Occipital lobe (tissue), 2 donors: ENCODE measurements around the gene MEAF6. TPM values are rescaled to one million over a fixed set of nuclear protein-coding genes. Genes with fewer than 3 reads are reported as not detected.
A peak's percentile ranks its signal among the peaks of the same experiment; 100 is the strongest.
"Not testable (repeated sequence)": the region's sequence is repeated elsewhere in the genome, so short reads cannot be mapped to it uniquely, and the experiment has no call there.

Source experiments
- DNase-seq: peaks from one replicate; lab custom pipeline; 2025; lab: John Stamatoyannopoulos, UW
- total RNA-seq: library from RNA; depleted of rRNA; stranded (reverse); fragments of >200 nt; gene quantifications from one replicate; pipeline ENCODE4 v1.2.3, GENCODE V29; 2014

The MEAF6 gene
- 106 TPM for total RNA-seq

DNA sequence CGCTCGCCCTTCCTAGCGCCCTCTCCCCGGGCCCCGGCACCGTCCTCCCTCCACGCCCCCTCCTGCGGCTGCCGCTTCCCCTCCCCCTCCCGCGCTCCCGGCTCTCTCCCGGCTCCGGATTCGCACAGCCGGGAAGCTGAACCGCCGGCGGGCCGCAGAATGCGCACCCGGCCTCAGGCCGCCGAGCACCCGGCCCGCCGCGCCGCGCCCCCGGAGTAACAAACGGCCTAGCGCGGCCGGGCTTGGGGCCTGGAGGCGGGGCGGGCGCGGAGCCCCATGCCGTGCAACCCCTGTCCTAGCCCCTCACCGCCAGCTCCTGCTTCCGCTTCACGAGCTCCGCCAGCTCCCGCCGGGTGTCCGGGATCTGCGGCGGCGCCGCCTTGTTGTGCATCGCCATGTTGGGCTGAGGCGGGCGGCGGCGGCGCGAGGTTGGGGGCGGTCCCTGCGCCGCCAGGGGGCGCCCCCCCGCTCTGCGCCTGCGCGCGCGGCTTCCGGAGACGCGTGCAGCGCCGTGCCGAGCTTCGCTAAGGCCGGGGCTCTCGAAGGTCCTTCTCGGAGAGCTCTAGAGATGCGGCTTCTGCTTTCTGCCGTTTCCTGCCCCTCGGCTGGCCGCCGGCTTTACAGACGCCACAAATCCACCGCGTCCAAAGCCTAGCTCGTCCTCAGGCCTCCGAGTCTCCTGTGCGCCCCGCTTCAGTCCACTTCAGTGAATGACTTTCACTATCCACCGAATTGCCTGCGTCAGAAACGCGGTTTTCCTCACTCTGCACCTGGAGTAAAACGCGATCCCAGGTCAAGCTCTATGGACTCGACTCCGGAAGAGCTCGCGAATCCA is at the start of gene MEAF6:
TSS of gene MEAF6 (minus strand) at position 417 of the 835 bp plus-strand sequence. CDS start at position 397, 20 bp downstream.
- peak; percentile 75 for DNase-seq

- DNase-seq = no peak
Measured at GRCh38 chr1:37562984-37563383, 48.4 kb upstream of the MEAF6 start.

DNA sequence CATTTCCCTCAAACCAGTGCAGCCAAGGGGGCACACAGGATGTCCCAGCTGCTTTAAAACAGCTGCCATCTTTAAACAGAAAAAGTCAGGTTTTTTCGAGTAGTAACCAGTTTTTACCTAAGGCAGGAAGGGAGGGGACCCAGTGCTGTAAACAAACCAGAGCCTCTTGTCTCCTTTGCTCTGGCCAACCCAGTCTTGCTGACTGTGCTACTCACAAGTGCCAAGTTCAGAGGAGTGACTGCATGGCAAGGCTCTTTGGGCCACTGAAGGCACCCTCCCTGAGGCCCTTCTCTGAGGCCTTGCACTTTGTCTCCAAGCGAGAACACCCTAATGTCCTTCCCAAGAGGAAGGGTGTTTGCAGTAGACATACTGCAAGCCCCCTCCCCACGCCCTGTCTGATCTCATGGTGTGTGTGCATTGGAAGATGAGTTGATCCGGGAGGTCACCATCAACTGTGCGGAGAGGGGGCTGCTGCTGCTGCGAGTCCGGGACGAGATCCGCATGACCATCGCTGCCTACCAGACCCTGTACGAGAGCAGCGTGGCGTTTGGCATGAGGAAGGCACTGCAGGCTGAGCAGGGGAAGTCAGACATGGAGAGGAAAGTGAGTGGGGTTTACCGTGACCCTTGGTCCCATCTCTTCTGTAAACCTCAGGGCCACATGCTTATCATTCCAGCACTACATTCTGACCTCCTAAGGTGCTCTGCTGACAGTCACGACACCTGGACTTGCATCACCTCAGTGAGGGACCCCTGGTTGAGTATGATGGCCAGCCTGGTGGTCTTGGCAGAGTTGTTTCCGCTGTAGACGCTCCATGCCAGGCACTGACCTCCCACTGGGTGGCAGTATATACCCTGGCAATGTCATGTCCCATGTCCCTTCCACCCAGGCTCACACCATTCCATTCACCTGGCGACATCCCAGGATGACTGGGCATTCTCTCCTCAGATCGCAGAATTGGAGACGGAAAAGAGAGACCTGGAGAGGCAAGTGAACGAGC is 46.9 kb upstream of the MEAF6 start:
- DNase-seq = no peak

GRCh38 chr1:37560401-37561132 is 46.0 kb upstream of the MEAF6 start:
- no peak for DNase-seq

- not testable (repeated sequence) for DNase-seq
Measured at GRCh38 chr1:37559957-37560379, 45.4 kb upstream of the MEAF6 start.

DNA sequence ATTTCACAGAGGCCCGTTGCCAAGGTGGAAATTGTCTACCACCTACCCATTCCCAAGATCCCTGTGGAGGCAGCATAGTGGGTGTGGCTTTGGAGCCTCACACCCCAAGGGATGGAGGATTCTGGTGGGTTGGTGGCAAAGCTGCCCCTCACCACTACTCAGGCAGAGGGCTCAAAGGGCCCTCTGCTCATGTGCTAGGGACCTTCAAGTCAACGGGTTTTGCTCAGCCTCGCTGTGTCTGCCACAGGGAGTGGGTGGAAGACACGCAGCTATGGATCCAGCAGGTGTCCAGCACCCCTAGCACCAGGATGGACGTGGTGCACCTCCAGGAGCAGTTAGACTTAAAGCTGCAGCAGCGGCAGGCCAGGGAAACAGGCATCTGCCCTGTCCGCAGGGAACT is 44.5 kb upstream of the MEAF6 start:
- DNase-seq = no peak

DNA sequence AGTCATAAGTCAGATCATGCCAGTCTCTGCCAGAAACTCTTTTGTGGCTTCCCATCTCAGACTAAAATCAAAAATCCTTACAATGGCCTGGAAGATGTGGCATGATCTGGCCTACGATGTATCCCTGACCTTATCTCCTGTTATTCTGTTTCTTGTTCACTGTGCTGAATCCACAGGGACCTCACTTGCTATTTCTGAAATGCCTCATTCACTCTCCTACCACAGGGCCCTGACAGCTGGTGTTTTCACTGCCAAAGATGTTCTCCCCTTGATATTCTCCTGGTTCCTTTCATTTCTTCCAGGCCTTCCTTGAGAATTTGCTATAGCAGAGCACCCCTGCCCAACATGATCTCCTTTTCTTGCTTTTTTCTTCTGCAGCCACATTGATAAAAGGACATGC is 43.8 kb upstream of the MEAF6 start:
- DNase-seq = no peak

DNA sequence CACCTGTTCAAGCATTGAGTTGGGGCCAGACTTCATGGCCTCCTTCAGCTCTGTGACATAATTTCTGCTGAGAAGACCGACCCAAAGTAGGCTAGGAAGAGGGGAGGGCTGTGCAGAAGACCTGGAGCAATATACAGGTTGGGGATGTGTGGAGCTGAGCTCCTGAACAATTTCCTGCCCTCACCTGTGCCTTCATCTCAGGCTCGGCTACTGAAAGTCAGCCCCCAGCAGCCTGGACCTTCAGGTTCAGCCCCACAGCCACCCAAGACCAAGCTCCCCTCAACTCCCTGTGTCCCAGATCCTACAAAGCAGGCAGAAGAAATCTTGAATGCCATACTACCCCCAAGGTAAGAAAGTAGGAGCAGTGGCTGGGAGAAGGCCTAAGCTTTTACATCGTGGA is 42.8 kb upstream of the MEAF6 start:
- DNase-seq = no peak

- peak; percentile 81 for DNase-seq
Measured at GRCh38 chr1:37556712-37557196, 42.2 kb upstream of the MEAF6 start, which contains the start of gene DNALI1. Gene DNALI1, plus strand, starts transcription at chr1:37556940. Its CDS starts 55 bp downstream, at chr1:37556995.

DNA sequence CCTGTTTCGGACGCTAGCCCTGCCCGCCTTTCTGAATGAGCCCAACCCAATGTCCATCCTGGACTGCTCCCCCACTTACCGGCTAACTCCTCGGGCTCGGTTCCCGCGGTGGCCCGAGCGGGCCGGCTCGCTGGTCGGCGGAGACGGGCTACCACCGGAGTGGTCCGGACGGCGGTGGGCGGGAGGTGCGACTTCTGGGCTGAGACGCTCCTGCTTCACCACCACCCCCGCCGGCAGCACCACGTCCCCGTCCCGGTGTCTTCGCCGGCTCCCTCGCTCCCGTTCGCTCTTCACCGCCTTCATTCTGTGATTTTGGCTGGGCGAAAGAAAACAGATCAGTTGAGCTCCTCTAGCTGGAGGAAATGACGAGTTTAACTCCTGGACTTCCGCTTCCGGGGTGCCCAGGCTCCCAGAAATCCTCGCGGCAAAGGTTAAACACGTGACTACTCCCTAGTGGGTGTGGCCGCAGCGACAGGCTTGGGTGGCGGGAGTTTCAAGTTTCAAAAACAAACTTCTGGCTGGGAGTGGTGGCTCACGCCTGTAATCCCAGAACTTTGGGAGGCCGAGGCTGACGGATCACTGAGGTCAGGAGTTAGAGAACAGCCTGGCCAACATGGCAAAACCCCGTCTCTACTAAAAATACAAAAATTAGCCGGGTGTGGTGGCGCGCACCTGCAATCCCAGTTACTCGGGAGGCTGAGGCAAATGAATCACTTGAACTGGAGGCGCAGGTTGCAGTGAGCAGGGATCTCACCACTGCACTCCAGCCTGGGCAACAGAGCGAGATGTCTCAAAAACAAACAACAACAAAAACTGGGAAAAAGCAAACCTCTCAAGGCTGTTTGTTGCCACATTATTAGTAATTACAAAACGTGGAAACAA is 39.6 kb upstream of the MEAF6 start, which contains the start of gene SNIP1:
TSS of gene SNIP1 (minus strand) at position 367 of the 882 bp plus-strand sequence. CDS start at position 303, 64 bp downstream.
- peak; percentile 90 for DNase-seq

- no peak for DNase-seq
Measured at GRCh38 chr1:37553598-37553926, 39.0 kb upstream of the MEAF6 start.

GRCh38 chr1:37549341-37549740 is 34.8 kb upstream of the MEAF6 start:
- no peak for DNase-seq

GRCh38 chr1:37545019-37545418 is 30.5 kb upstream of the MEAF6 start:
- DNase-seq = no peak

GRCh38 chr1:37544530-37544929 is 30.0 kb upstream of the MEAF6 start:
- no peak for DNase-seq

DNA sequence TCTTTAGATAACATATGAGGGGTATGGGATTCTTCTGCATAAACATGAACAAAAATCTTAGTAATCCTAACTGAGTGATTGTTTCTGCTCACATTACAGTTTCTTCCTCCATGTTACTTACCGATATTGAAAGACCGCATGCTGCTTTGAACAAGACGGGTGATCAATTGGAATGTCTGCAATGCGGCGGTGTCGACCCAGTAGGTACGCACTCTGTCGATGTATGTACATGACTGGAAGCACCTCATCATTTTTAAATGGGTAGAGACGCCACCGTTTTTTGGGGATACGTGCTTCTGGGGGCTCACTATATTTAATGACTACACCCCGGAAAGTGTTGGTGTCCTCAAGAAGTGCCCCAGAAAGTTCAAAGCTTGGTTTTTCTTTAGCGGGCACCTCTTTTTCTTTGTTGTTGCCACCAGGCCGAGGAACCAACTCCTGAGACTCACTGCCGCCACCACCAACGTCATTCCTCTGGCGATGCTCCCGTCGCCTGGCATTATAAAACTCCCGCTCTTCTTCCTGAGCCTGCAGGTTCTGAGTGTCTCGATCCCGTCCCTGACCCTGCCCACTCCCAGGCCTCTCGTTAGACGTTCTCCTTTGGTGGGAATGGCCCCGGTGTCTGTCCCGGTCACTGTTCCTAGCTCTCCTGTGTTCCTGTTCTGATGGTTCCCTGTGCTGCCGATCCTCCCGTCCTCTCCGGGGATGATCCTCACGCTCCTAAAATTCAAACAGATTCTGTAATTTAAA is 25.6 kb upstream of the MEAF6 start:
- no peak for DNase-seq

DNA sequence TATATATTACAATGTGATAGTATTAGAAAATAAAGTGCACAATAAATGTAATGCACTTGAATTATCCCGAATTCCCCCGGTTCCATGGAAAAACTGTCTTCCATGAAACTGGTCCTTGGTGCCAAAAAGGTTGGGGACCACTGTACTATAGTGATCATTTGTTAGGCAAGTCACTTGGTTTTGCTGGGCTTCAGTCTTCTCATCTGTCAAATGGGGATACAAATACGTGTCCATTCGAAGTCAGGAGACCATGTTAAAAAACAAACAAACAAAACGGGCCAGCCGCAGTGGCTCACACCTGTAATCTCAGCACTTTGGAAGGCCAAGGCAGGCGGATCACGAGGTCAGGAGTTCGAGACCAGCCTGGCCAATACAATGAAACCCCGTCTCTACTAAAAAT is 24.6 kb upstream of the MEAF6 start:
- DNase-seq = not testable (repeated sequence)

DNA sequence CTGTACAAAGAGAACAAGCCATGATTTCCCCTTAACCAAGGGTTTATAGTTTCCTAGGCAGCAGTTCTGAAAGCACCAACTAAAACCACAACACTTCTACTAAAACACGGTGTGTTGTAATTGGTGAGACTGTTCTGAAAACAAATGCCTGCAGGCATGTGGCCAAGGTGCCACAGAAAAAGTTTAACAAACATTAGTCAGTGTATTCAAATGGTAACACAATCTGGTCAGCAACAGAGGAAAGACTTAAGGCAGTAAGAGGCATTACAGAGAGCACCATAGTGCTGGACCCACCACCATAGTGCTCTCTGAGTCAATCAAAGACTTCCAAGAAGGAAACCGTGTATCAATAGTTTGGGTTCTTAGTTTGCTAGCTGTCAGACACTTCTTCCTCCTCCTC is 22.8 kb upstream of the MEAF6 start:
- DNase-seq = no peak

- no peak for DNase-seq
Measured at GRCh38 chr1:37533317-37534093, 18.9 kb upstream of the MEAF6 start.
